ENCODE data around the gene MBOAT2. TPM values are rescaled to one million over a fixed set of nuclear protein-coding genes. Genes with fewer than 3 reads are reported as not detected.

The MBOAT2 gene
- polyA plus RNA-seq, 1 donor (not counting 4 experiments of a cell fraction or from before 2014, with no cell fraction given): 121 TPM

DNA sequence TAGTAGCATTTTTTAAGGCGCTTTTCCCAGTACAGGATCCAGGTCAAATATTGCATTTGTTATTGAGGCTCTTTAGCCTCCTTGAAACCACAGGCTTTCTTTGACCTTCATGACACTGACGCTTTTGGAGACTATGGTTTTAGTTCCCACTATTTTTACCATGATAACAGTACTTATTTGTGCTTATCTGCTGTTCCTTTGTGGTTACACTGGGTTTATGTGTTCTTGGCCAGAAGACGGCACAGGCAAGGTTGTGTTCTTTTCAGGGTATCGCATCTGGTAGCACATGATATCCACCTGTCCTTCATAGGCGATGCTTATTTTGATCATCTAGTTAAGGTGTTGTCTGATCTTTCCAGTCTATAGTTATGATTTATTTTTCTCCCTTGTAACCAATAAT is 16.8 kb upstream of the MBOAT2 start:
- Histone ChIP-seq H3K4me3 (ENCODE audit: control insufficient read depth in 2 of 3, extremely low read depth in 1 of 3, insufficient read depth in 2 of 3, low read depth in 1 of 3, low read length in 3 of 3) (no peak overlapping the region), H2AFZ (ENCODE audit: control insufficient read depth, low read length) (no peak overlapping the region), H3K9me3 (ENCODE audit: control insufficient read depth, low read depth, low read length) (no peaks in the 10 kb centered on the region), H3K27ac (ENCODE audit: control insufficient read depth, insufficient read depth, low read length) (no peak overlapping the region), H3K4me2 (ENCODE audit: control insufficient read depth, extremely low read depth, insufficient read depth, low read depth, low read length) (no peak overlapping the region), H3K4me1 (ENCODE audit: control insufficient read depth, extremely low read depth, insufficient read depth, low read length) (no peaks in the 10 kb centered on the region), H3K27me3 (ENCODE audit: control insufficient read depth, extremely low read depth, insufficient read depth, low read length) (no peaks in the 10 kb centered on the region), H3K9ac (ENCODE audit: control insufficient read depth, extremely low read depth, insufficient read depth, low read length) (no peak overlapping the region), H3K79me2 (ENCODE audit: control insufficient read depth, insufficient read depth, low read length) (no peaks in the 10 kb centered on the region), H4K20me1 (ENCODE audit: control insufficient read depth, extremely low read depth, insufficient read depth, low read length) (no peaks in the 10 kb centered on the region), H3K36me3 (ENCODE audit: control insufficient read depth in 2 of 2, extremely low read depth in 1 of 2, insufficient read depth in 2 of 2, low read length in 2 of 2) (no peaks in the 10 kb centered on the region), H3K9me1 (ENCODE audit: control insufficient read depth, extremely low read depth, insufficient read depth, low read length) (no peaks in the 10 kb centered on the region)
- FAIRE-seq (no peak), DNase-seq (ENCODE audit: low read depth, low spot score) (no peak)
- dilution Hi-C loops (cut with MboI; ENCODE audit: extremely low pct_ligation_motif_present, low sequenced_read_pairs): no loop called here
- TF ChIP-seq, protein P1, sequence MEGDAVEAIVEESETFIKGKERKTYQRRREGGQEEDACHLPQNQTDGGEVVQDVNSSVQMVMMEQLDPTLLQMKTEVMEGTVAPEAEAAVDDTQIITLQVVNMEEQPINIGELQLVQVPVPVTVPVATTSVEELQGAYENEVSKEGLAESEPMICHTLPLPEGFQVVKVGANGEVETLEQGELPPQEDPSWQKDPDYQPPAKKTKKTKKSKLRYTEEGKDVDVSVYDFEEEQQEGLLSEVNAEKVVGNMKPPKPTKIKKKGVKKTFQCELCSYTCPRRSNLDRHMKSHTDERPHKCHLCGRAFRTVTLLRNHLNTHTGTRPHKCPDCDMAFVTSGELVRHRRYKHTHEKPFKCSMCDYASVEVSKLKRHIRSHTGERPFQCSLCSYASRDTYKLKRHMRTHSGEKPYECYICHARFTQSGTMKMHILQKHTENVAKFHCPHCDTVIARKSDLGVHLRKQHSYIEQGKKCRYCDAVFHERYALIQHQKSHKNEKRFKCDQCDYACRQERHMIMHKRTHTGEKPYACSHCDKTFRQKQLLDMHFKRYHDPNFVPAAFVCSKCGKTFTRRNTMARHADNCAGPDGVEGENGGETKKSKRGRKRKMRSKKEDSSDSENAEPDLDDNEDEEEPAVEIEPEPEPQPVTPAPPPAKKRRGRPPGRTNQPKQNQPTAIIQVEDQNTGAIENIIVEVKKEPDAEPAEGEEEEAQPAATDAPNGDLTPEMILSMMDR (optimal IDR thresholded peaks at IDR 0.05 in 1 of 3, IDR thresholded peaks at IDR 0.05 in 1 of 3, conservative IDR thresholded peaks at IDR 0.05 in 1 of 3; ENCODE audit: extremely low read depth in 1 of 3, insufficient read depth in 2 of 3, low read length in 3 of 3): no peak
- TF ChIP-seq EZH2 (IDR thresholded peaks at IDR 0.05; ENCODE audit: low read length): no peak

DNA sequence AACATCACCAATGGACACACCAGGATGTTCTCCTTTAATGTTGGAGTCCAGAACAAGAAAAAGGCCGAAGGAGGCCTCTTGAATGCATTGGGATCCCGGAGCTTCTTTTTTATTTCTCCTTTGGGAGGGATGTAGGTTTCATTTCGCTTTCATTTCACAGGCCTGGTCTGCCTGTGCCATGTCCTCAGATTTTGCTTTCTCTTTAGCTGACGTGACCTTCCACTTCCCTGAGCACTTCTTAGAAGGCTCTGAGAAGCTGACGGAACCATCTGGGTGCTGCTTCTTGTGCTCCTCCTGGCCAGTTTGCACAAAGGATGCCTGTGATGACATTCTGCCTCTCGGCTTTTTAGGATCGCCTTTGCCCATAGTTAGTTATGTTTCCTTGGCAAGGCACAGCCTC is 15.1 kb upstream of the MBOAT2 start:
- Histone ChIP-seq H3K9me3 (ENCODE audit: control insufficient read depth, low read depth, low read length) (no peaks in the 10 kb centered on the region), H3K79me2 (ENCODE audit: control insufficient read depth, insufficient read depth, low read length) (no peaks in the 10 kb centered on the region), H2AFZ (ENCODE audit: control insufficient read depth, low read length) (no peak overlapping the region), H4K20me1 (ENCODE audit: control insufficient read depth, extremely low read depth, insufficient read depth, low read length) (no peaks in the 10 kb centered on the region), H3K4me3 (ENCODE audit: control insufficient read depth in 2 of 3, extremely low read depth in 1 of 3, insufficient read depth in 2 of 3, low read depth in 1 of 3, low read length in 3 of 3) (no peak overlapping the region), H3K27me3 (ENCODE audit: control insufficient read depth, extremely low read depth, insufficient read depth, low read length) (no peaks in the 10 kb centered on the region), H3K27ac (ENCODE audit: control insufficient read depth, insufficient read depth, low read length) (no peak overlapping the region), H3K9me1 (ENCODE audit: control insufficient read depth, extremely low read depth, insufficient read depth, low read length) (no peaks in the 10 kb centered on the region), H3K4me2 (ENCODE audit: control insufficient read depth, extremely low read depth, insufficient read depth, low read depth, low read length) (no peak overlapping the region), H3K4me1 (ENCODE audit: control insufficient read depth, extremely low read depth, insufficient read depth, low read length) (no peaks in the 10 kb centered on the region), H3K9ac (ENCODE audit: control insufficient read depth, extremely low read depth, insufficient read depth, low read length) (no peak overlapping the region), H3K36me3 (ENCODE audit: control insufficient read depth in 2 of 2, extremely low read depth in 1 of 2, insufficient read depth in 2 of 2, low read length in 2 of 2) (no peaks in the 10 kb centered on the region)
- TF ChIP-seq EZH2 (IDR thresholded peaks at IDR 0.05; ENCODE audit: low read length): no peak
- TF ChIP-seq, protein P1 (optimal IDR thresholded peaks at IDR 0.05 in 1 of 3, IDR thresholded peaks at IDR 0.05 in 1 of 3, conservative IDR thresholded peaks at IDR 0.05 in 1 of 3; ENCODE audit: extremely low read depth in 1 of 3, insufficient read depth in 2 of 3, low read length in 3 of 3): no peak
- DNase-seq (ENCODE audit: low read depth, low spot score) (no peak), FAIRE-seq (no peak)
- dilution Hi-C loops (cut with MboI; ENCODE audit: extremely low pct_ligation_motif_present, low sequenced_read_pairs): no loop called here

All from keratinocyte (primary cell).